ENCODE data around the gene AAK1.

Gene AAK1

GRCh38 chr2:69434753-69435152, 208.8 kb downstream of the AAK1 start:
- Histone ChIP-seq H3K79me2 (ENCODE audit: control insufficient read depth, low read length) (peaks cover 24% of the 10 kb centered on the region), H3K4me3 (ENCODE audit: low read length) (no peak overlapping the region), H3K9me3 (ENCODE audit: control insufficient read depth, insufficient read depth, low read length) (peaks cover 4% of the 10 kb centered on the region; the same call in 1 of the 2 replicates), H3K4me1 (ENCODE audit: control insufficient read depth, low read length) (peaks cover 27% of the 10 kb centered on the region), H3K27me3 (ENCODE audit: control insufficient read depth, low read length) (no peaks in the 10 kb centered on the region), H3K4me2 (ENCODE audit: low read length) (no peak overlapping the region), H3K27ac (ENCODE audit: low read depth, low read length) (no peak overlapping the region), H3K9me2 (replicated peaks; ENCODE audit: control insufficient read depth, low read length) (no peaks in the 10 kb centered on the region), H3K36me3 (ENCODE audit: control insufficient read depth, low read length) (peaks cover 7% of the 10 kb centered on the region), H3F3A (ENCODE audit: control insufficient read depth, insufficient read depth) (no peaks in the 10 kb centered on the region), H4K20me1 (ENCODE audit: control insufficient read depth, insufficient read depth, low read depth, low read length) (no peaks in the 10 kb centered on the region)
- TF ChIP-seq CTCF (IDR thresholded peaks at IDR 0.05; ENCODE audit: low read depth, low read length, poor library complexity, severe bottlenecking) (no peak), EZH2phosphoT487 (IDR thresholded peaks at IDR 0.05; ENCODE audit: borderline replicate concordance, low read length) (no peak)

GRCh38 chr2:69429491-69430183, 213.9 kb downstream of the AAK1 start:
- Histone ChIP-seq H4K20me1 (ENCODE audit: control insufficient read depth, insufficient read depth, low read depth, low read length) (no peaks in the 10 kb centered on the region), H3K36me3 (ENCODE audit: control insufficient read depth, low read length) (peaks cover 14% of the 10 kb centered on the region), H3K4me1 (ENCODE audit: control insufficient read depth, low read length) (peaks cover 2% of the 10 kb centered on the region), H3K27ac (ENCODE audit: low read depth, low read length) (no peak overlapping the region), H3K79me2 (ENCODE audit: control insufficient read depth, low read length) (peaks cover 2% of the 10 kb centered on the region), H3F3A (ENCODE audit: control insufficient read depth, insufficient read depth) (no peaks in the 10 kb centered on the region), H3K9me3 (ENCODE audit: control insufficient read depth, insufficient read depth, low read length) (no peaks in the 10 kb centered on the region), H3K9me2 (replicated peaks; ENCODE audit: control insufficient read depth, low read length) (no peaks in the 10 kb centered on the region), H3K4me2 (ENCODE audit: low read length) (no peak overlapping the region), H3K27me3 (ENCODE audit: control insufficient read depth, low read length) (no peaks in the 10 kb centered on the region), H3K4me3 (ENCODE audit: low read length) (no peak overlapping the region)
- TF ChIP-seq CTCF (IDR thresholded peaks at IDR 0.05; ENCODE audit: low read depth, low read length, poor library complexity, severe bottlenecking) = no peak
- no peak for TF ChIP-seq EZH2phosphoT487 (IDR thresholded peaks at IDR 0.05; ENCODE audit: borderline replicate concordance, low read length)

- Histone ChIP-seq H4K20me1 (ENCODE audit: control insufficient read depth, insufficient read depth, low read depth, low read length) (no peaks in the 10 kb centered on the region), H3K9me2 (replicated peaks; ENCODE audit: control insufficient read depth, low read length) (no peaks in the 10 kb centered on the region), H3K36me3 (ENCODE audit: control insufficient read depth, low read length) (peaks cover 14% of the 10 kb centered on the region), H3K4me2 (ENCODE audit: low read length) (no peak overlapping the region), H3K27me3 (ENCODE audit: control insufficient read depth, low read length) (no peaks in the 10 kb centered on the region), H3K4me1 (ENCODE audit: control insufficient read depth, low read length) (no peaks in the 10 kb centered on the region), H3K4me3 (ENCODE audit: low read length) (no peak overlapping the region), H3K79me2 (ENCODE audit: control insufficient read depth, low read length) (no peaks in the 10 kb centered on the region), H3K27ac (ENCODE audit: low read depth, low read length) (no peak overlapping the region), H3F3A (ENCODE audit: control insufficient read depth, insufficient read depth) (no peaks in the 10 kb centered on the region), H3K9me3 (ENCODE audit: control insufficient read depth, insufficient read depth, low read length) (no peaks in the 10 kb centered on the region)
- TF ChIP-seq EZH2phosphoT487 (IDR thresholded peaks at IDR 0.05; ENCODE audit: borderline replicate concordance, low read length) (no peak), CTCF (IDR thresholded peaks at IDR 0.05; ENCODE audit: low read depth, low read length, poor library complexity, severe bottlenecking) (no peak)
Observed at GRCh38 chr2:69428981-69429380, 214.6 kb downstream of the AAK1 start.

All from DOHH2 (cell line).